Activated T-cell treated with anti-CD3 and anti-CD28 coated beads, Interleukin-2, amount 50 U/mL, for 72 hours (primary cell): ENCODE results near the gene XYLT1. TPM values are rescaled to one million over a fixed set of nuclear protein-coding genes. Genes with fewer than 3 reads are reported as not detected.
"Not testable (repeated sequence)": the region's sequence is repeated elsewhere in the genome, so short reads cannot be mapped to it uniquely, and the experiment has no call there.

Experiments used
- ATAC-seq, 2 donors: fragments of 150-1000 bp; cut with Tn5 transposase; replicated peaks in 1 of 2; 2 replicates each; pipeline ENCODE4 v1.10.0; 2021; ENCODE audit warnings: moderate library complexity in 2 of 2, mild to moderate bottlenecking in 1 of 2
- DNase-seq, 2 donors: peaks; one replicate each; pipeline ENCODE4 v3.0.0; 2021 to 2022; ENCODE audit warnings: mixed read lengths in 1 of 2
- H3K27ac Mint-ChIP-seq: one replicate; pipeline ENCODE4 v1.8.0; 2022; ENCODE audit warnings: mild to moderate bottlenecking, moderate library complexity, mixed read lengths
- H3K27me3 Mint-ChIP-seq: one replicate; pipeline ENCODE4 v1.8.0; 2022; ENCODE audit warnings: low read depth, mixed read lengths
- H3K36me3 Mint-ChIP-seq, 2 donors: one replicate each; pipeline ENCODE4 v1.8.0; 2022; ENCODE audit warnings: mixed read lengths in 2 of 2, mild to moderate bottlenecking in 1 of 2; ENCODE audit not compliant: insufficient read depth in 2 of 2
- H3K4me1 Mint-ChIP-seq: one replicate; pipeline ENCODE4 v1.8.0; 2022; ENCODE audit warnings: low read depth, mixed read lengths
- H3K4me3 Mint-ChIP-seq, 2 donors: one replicate each; pipeline ENCODE4 v1.8.0; 2022; ENCODE audit warnings: mild to moderate bottlenecking in 2 of 2, mixed read lengths in 2 of 2, moderate library complexity in 2 of 2
- H3K9me3 Mint-ChIP-seq, 2 donors: one replicate each; pipeline ENCODE4 v1.8.0; 2022; ENCODE audit warnings: mixed read lengths in 2 of 2
- total RNA-seq, 2 donors: library from RNA; stranded (reverse); gene quantifications; one replicate each; pipeline ENCODE4 v1.2.3, GENCODE V29; 2022

XYLT1 gene
- total RNA-seq, 2 donors from 2014 or later, result 17.1 to 17.9 TPM

DNA sequence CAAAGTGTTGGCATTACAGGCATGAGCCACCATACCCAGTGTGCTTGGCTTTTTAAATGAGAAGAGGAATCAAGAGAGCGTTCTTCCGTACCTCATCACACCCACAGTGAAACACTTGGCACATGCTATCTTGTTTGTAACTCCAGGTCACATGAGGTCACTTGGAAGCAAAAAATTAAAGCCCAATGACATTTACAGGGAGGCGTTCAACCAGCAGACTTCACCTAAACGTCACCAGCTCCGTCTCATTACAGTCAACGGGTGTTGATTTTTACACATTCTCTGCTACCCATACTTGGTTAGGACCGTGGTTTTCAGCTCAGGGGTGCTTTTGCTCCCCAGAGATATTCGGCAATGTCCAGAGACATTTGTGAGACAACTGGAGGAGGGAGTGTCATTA, 127.0 kb downstream of the XYLT1 start:
- DNase-seq (no peak), ATAC-seq (no peak)
- H3K4me3 Mint-ChIP-seq, result peak overlapping the region; percentile 17 to 73
- no peaks in the 10 kb centered on the region for H3K36me3 Mint-ChIP-seq
- no peak overlapping the region for H3K27ac Mint-ChIP-seq
- no peaks in the 10 kb centered on the region for H3K9me3 Mint-ChIP-seq
- H3K4me1 Mint-ChIP-seq, result peaks cover 88% of the 10 kb centered on the region
- H3K27me3 Mint-ChIP-seq, result no peaks in the 10 kb centered on the region

DNA sequence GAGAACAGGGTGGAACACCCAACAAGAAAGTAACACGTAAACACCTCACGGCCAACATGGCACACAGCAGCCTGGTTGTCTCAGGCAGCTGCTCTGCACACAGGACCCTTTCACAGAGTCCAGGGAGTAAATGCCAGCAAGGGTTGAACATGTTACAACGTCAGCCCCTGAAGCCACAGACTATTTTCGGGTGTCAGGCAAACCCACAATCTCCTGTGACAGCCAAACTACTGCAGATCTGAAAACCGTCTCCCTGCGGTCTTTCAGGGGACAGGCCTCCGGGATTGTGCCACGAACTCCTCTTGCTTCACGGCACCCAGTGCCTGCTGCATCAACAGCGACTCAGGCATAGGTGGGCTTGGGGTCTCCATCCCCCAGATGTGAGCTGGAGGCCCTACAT, 127.7 kb downstream of the XYLT1 start:
- Mint-ChIP-seq H3K27ac (peak overlapping the region; percentile 68), H3K4me3 (peak overlapping the region; percentile 17 to 73), H3K9me3 (no peaks in the 10 kb centered on the region), H3K4me1 (peaks cover 82% of the 10 kb centered on the region), H3K27me3 (no peaks in the 10 kb centered on the region), H3K36me3 (no peaks in the 10 kb centered on the region)
- ATAC-seq (peak; percentile 57 to 73), DNase-seq (peak; percentile 41 to 45)

DNA sequence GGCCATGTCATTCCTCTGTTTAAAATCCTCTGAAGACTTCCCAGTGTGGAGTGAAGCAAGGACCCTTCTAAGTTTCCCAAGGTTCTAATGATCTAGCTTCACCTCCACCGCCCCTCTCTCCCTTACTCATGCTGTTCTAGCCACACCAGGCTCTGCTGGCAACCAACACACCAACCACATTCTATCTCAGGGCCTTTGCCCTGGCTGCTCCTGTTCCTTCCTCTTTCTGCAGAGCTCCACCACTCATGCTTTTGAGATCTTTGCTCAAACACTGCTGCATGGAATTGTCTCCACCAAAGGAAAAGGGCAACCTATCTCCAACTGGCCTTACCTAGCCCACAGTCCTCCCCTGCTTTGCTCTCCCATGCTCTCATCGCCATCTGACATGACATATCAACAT, 128.7 kb downstream of the XYLT1 start:
- peaks cover 72% of the 10 kb centered on the region for H3K4me1 Mint-ChIP-seq
- DNase-seq (no peak), ATAC-seq (peak; percentile 35 to 38)
- H3K27ac Mint-ChIP-seq, result no peak overlapping the region
- no peaks in the 10 kb centered on the region for H3K9me3 Mint-ChIP-seq
- H3K27me3 Mint-ChIP-seq, result no peaks in the 10 kb centered on the region
- H3K36me3 Mint-ChIP-seq, result no peaks in the 10 kb centered on the region
- peak overlapping the region; percentile 17 to 23 for H3K4me3 Mint-ChIP-seq

DNA sequence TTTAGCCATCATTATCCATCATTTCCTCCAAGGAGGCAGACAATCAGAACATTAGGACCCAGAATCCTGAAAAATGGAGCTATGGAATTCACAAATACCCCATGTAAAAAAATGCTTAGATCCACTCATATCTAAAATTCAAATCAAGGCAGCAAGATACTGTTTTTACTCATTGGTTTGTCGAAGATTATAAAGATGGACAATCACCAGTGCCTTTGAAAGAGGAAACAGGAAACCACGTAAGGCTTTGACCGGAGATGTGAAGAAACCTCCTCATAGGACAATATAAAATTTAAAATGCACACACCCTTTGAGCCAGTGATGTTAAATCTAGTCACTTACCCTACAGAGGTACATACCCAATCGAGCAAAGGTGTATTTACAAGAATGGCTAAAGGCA, 130.0 kb downstream of the XYLT1 start:
- Mint-ChIP-seq H3K9me3 (no peaks in the 10 kb centered on the region), H3K4me3 (peak overlapping the region; percentile 12 to 68), H3K4me1 (peaks cover 60% of the 10 kb centered on the region), H3K36me3 (no peaks in the 10 kb centered on the region), H3K27ac (peak overlapping the region; percentile 64), H3K27me3 (no peaks in the 10 kb centered on the region)
- DNase-seq (no peak), ATAC-seq (no peak)

DNA sequence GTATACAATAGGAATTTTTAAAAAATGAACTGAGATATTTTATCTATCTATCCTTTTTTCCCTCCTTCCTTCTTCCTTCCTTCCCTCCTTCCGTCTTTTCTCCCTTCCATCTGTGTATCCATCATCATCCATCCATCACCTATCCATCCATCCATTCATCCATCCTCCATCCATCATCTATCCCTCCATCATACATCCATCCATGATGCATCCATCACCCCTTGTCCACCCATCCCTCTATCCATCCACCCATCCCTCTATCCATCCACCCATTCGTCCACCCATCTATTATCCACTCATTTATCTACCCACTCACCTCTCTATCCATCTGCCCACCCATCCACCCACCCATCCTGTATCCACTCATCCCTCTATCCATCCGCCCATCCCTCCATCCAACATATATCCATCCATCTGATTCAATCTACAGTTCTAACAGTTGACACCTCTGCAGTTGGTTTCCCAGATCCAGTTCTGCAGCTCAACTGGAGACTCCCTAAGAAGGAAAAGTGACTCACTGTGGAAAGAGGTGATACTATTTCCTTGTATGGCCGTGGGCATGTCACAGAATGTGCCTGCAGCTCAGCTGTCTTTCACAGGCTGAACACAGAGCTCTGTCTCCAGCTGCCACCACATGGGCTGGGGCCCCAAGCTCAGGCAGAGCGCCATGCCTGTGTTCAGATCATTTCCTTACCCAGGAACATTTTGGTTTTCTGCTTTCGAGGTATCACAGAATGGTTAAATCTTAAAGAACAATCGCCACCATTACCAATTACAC, 130.8 kb downstream of the XYLT1 start:
- Mint-ChIP-seq H3K4me1 (peaks cover 55% of the 10 kb centered on the region), H3K27ac (no peak overlapping the region), H3K9me3 (no peaks in the 10 kb centered on the region), H3K4me3 (no peak overlapping the region), H3K27me3 (no peaks in the 10 kb centered on the region), H3K36me3 (no peaks in the 10 kb centered on the region)
- DNase-seq (no peak), ATAC-seq (no peak)

DNA sequence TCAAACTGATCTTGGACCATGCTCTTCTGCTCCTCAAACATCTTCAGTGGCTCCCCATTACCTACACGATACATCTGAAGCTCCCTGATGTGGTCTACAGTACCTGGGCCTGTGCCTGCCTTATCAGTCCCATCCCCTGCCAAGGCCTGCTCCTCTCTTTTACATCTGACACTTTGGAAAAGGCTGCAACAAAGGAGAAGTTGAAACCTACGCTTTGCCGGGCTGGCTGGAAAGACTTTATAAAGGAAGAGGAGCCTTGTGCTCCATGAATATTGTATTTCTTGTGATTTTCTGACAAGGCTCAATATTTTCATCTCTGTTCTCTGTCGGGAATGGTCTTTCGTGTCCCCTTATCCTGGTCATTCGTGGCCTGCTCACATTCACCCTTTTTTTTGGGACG, 132.5 kb downstream of the XYLT1 start:
- Mint-ChIP-seq H3K27me3 (no peaks in the 10 kb centered on the region), H3K4me1 (peaks cover 38% of the 10 kb centered on the region), H3K27ac (no peak overlapping the region), H3K36me3 (no peaks in the 10 kb centered on the region), H3K4me3 (no peak overlapping the region), H3K9me3 (no peaks in the 10 kb centered on the region)
- DNase-seq (no peak), ATAC-seq (no peak)

DNA sequence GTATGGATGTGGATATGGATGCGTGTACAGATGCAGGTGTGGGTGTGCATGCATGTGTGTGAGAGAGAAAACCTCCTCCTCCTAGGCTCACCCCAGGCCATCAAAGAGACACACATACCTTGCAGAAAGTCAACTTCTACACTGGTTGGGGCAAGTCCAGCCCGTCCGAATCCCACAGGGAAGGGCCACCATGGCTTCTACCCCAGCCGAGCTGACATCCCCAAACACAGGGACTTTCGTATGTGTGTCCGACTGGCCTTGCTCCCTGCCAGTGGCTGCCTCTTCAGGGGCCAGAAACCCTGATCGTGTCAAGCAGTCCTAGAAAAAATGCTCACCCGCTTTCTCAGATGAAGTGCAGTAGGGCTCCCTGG, 134.2 kb downstream of the XYLT1 start:
- no peak for DNase-seq
- H3K27ac Mint-ChIP-seq, result no peak overlapping the region
- no peak overlapping the region for H3K4me3 Mint-ChIP-seq

DNA sequence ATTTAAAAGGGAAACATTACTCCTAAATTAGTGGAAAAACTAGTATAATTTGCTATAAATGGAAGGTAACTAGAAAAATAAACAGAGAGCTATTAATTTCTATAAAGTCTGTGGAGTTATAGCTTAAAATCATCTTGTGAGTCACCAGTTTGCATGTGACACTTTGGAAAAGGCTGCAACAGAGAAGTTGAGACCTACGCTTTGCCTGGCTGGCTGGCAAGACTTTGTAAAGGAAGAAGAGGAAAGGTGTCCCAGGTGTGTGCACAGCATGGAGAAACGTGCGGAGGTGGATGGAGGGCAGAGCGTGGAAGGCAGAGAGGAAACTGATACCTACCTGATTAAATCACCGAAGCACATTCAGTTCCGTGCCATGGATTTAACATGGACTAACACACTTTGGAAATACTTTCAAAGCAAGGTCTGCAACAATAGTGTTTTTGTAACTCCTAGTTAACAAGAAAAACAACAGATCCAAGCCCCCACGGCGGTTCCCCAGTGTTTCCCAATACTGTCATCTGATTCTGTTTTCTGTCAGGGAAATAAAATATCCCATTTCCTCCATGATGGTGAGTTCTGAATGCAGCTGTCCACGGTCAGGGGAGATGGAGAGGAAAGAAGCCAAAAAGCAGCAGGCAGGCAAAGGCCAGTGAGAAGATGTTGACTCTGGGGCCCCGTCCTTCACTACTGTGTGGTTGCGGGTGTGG, 134.8 kb downstream of the XYLT1 start:
- no peaks in the 10 kb centered on the region for H3K9me3 Mint-ChIP-seq
- H3K27ac Mint-ChIP-seq, result no peak overlapping the region
- ATAC-seq (no peak), DNase-seq (no peak)
- H3K4me1 Mint-ChIP-seq, result peaks cover 20% of the 10 kb centered on the region
- H3K4me3 Mint-ChIP-seq, result no peak overlapping the region
- H3K27me3 Mint-ChIP-seq, result no peaks in the 10 kb centered on the region
- no peaks in the 10 kb centered on the region for H3K36me3 Mint-ChIP-seq

More for the DNA sequence above, 134.2 kb downstream of the XYLT1 start:
- no peaks in the 10 kb centered on the region for H3K9me3 Mint-ChIP-seq
- no peaks in the 10 kb centered on the region for H3K36me3 Mint-ChIP-seq
- peaks cover 26% of the 10 kb centered on the region for H3K4me1 Mint-ChIP-seq
- no peak for ATAC-seq
- no peaks in the 10 kb centered on the region for H3K27me3 Mint-ChIP-seq

DNA sequence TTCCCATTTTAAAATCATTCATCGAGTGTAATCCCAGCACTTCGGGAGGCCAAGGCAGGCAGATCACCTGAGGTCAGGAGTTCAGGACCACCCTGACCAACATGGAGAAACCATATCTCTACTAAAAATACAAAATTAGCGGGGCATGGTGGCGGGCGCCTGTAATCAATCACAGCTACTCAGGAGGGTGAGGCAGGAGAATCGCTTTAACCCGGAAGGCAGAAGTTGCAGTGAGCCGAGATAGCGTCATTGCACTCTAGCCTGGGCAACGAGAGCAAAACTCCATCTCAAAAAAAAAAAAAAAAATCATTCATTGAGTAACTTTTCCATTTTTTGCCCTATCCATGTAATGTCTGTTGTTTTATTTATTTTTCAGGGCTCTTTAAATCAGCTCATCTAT, 135.4 kb downstream of the XYLT1 start:
- H3K4me1 Mint-ChIP-seq, result peaks cover 15% of the 10 kb centered on the region
- not testable (repeated sequence) for ATAC-seq, H3K4me3 Mint-ChIP-seq, H3K27ac Mint-ChIP-seq, H3K36me3 Mint-ChIP-seq, DNase-seq, H3K27me3 Mint-ChIP-seq, H3K9me3 Mint-ChIP-seq

DNA sequence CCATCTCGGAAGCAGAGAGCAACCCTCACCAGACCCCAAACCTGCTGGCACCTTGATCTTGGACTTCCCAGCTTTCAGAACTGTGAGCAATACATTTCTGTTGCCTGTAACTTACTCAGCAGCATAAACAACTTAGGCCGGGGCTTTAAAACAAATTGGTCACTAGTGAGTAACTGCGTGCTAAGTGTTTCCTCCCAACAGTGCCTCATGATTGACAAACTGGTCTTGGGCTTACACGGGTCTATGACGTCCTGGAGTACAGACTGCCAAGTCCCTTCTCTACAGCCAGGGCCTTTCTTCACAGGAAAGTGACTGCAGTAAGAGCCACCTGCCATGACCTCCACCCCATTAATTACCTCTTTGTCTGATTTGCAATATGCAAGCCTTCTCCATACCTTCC, 136.7 kb downstream of the XYLT1 start:
- peaks cover 5% of the 10 kb centered on the region for H3K4me1 Mint-ChIP-seq
- DNase-seq, result no peak
- no peak overlapping the region for H3K4me3 Mint-ChIP-seq
- ATAC-seq, result peak in 1 of 2 donors; percentile 44
- no peaks in the 10 kb centered on the region for H3K27me3 Mint-ChIP-seq
- H3K27ac Mint-ChIP-seq, result no peak overlapping the region
- H3K9me3 Mint-ChIP-seq, result no peaks in the 10 kb centered on the region
- no peaks in the 10 kb centered on the region for H3K36me3 Mint-ChIP-seq

DNA sequence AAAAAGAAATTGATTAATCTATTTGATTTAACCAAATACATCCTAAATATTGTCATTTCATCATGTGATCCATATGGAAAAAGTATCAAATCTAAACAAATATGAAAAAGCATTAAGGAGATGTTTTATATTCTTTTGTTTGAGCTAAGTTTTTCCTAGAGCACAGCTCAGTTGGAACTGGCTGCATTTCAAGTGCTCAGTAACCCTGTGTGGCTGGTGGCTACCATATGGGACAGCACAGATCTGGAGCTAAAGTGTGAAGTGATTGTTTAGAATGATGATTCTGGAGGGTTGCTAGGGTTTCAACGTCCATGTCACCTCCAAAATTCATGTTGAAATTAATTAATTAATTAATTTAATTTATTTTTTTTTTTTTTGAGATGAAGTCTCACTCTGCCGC, 137.5 kb downstream of the XYLT1 start:
- Mint-ChIP-seq H3K4me3 (no peak overlapping the region), H3K9me3 (no peaks in the 10 kb centered on the region), H3K4me1 (peaks cover 5% of the 10 kb centered on the region), H3K27me3 (no peaks in the 10 kb centered on the region), H3K27ac (no peak overlapping the region), H3K36me3 (no peaks in the 10 kb centered on the region)
- DNase-seq (no peak), ATAC-seq (no peak)

DNA sequence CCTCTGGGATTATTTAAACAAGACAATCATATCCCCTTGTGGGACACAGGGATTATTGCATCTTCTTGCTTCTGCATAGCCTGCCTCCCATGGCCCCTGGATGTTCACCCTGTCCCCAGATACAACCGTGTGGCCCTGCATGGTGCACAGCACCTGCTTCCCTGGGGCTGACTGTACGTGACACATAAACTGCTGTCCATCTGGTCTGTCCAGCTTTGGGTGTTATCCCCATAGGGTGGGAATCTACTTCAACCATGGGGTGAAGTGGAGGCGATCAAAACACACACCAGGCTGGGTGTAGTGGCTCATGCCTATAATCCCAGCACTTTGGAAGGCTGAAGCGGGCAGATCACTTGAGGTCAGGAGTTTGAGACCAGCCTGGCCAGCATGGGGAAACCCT, 138.8 kb downstream of the XYLT1 start:
- DNase-seq, result no peak
- no peak for ATAC-seq
- no peaks in the 10 kb centered on the region for H3K36me3 Mint-ChIP-seq
- no peak overlapping the region for H3K27ac Mint-ChIP-seq
- H3K9me3 Mint-ChIP-seq, result no peaks in the 10 kb centered on the region
- H3K27me3 Mint-ChIP-seq, result no peaks in the 10 kb centered on the region
- H3K4me1 Mint-ChIP-seq, result peaks cover 5% of the 10 kb centered on the region
- no peak overlapping the region for H3K4me3 Mint-ChIP-seq

DNA sequence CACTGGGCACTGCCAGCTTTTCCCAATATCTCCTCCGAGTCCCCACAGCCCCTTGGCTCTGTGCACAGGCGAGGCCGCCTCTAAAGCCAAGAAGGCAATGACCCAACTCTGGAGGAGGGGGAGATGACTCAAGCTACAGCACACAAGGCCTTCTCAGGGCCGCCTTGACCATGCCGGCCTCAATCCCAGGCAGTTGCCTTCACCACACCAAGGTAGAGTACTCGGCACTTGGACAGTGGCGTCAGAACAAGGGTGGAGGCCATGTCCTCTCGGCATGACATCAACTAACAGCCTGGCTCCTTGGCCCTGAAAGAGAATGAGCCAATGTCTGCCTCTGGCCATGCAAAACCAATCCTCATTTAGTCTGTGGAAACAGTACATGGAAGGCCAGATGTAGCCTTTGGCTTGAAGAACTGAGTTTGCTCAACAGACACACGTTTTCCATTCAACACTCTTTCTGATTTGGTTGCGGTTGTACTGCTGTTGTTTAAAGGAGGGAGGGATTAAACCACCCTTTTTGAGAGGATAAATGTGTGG, 139.6 kb downstream of the XYLT1 start:
- ATAC-seq (no peak), DNase-seq (no peak)
- Mint-ChIP-seq H3K36me3 (no peaks in the 10 kb centered on the region), H3K4me1 (peaks cover 5% of the 10 kb centered on the region), H3K9me3 (no peaks in the 10 kb centered on the region), H3K4me3 (no peak overlapping the region), H3K27ac (no peak overlapping the region), H3K27me3 (no peaks in the 10 kb centered on the region)
